Body of pancreas (tissue), 4 donors: ENCODE data around the gene KRTAP4-11.
"Not testable (repeated sequence)": the region's sequence is repeated elsewhere in the genome, so short reads cannot be mapped to it uniquely, and the experiment has no call there.

ENCODE experiments used
- POLR2A ChIP-seq, 3 donors: fragments of 450-650 bp; IDR thresholded peaks; one replicate each; pipeline ENCODE4 v1.6.1; 2016; ENCODE audit warnings: antibody characterized with exemption in 3 of 3, mild to moderate bottlenecking in 2 of 3
- TF ChIP-seq, protein P1 (sequence below), 7 experiments: fragments of 450-650 bp in 4 of 7; fragments of 200-600 bp in 3 of 7; sonication (generic) in 3 of 7; IDR thresholded peaks; one replicate each; pipeline ENCODE4 v1.5.1; 2016 to 2019; ENCODE audit warnings: antibody characterized with exemption in 7 of 7

DNA sequence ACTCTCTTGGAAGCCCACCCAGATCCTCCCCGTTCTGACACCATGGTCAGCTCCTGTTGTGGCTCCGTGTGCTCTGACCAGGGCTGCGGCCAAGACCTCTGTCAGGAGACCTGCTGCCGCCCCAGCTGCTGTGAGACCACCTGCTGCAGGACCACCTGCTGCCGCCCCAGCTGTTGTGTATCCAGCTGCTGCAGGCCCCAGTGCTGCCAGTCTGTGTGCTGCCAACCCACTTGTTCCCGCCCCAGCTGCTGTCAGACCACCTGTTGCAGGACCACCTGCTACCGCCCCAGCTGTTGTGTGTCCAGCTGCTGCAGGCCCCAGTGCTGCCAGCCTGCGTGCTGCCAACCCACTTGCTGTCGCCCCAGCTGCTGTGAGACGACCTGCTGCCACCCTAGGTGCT lies 12.8 kb downstream of the KRTAP4-11 start, which contains the start of gene KRTAP4-9:
- TF ChIP-seq, protein P1, sequence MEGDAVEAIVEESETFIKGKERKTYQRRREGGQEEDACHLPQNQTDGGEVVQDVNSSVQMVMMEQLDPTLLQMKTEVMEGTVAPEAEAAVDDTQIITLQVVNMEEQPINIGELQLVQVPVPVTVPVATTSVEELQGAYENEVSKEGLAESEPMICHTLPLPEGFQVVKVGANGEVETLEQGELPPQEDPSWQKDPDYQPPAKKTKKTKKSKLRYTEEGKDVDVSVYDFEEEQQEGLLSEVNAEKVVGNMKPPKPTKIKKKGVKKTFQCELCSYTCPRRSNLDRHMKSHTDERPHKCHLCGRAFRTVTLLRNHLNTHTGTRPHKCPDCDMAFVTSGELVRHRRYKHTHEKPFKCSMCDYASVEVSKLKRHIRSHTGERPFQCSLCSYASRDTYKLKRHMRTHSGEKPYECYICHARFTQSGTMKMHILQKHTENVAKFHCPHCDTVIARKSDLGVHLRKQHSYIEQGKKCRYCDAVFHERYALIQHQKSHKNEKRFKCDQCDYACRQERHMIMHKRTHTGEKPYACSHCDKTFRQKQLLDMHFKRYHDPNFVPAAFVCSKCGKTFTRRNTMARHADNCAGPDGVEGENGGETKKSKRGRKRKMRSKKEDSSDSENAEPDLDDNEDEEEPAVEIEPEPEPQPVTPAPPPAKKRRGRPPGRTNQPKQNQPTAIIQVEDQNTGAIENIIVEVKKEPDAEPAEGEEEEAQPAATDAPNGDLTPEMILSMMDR (IDR thresholded peaks at IDR 0.05), result not testable (repeated sequence)
- TF ChIP-seq POLR2A (IDR thresholded peaks at IDR 0.05), result not testable (repeated sequence)
